HepG2 (cell line): ENCODE measurements around the gene MIF4GD. TPM values are rescaled to one million over a fixed set of nuclear protein-coding genes. Genes with fewer than 3 reads are reported as not detected.

ENCODE experiments used
- EEA1 ChIP-seq: sonication (generic); formaldehyde crosslinking; IDR thresholded peaks from 2 replicates; pipeline ENCODE4 v1.5.1; 2020; ENCODE audit warnings: mild to moderate bottlenecking, missing genetic modification reagents, borderline replicate concordance
- FLYWCH1 ChIP-seq: sonication (generic); formaldehyde crosslinking; IDR thresholded peaks from 2 replicates; pipeline ENCODE4 v1.8.1; 2023; ENCODE audit warnings: mild to moderate bottlenecking, missing genetic modification reagents
- GZF1 ChIP-seq: sonication (generic); formaldehyde crosslinking; IDR thresholded peaks from 2 replicates; pipeline ENCODE4 v1.5.1; 2020; ENCODE audit warnings: mild to moderate bottlenecking, missing genetic modification reagents
- KDM5A ChIP-seq: fragments of 200-600 bp; sonication (generic); IDR thresholded peaks from 2 replicates; pipeline ENCODE4 v1.7.0; 2018; ENCODE audit warnings: antibody characterized with exemption, mild to moderate bottlenecking, low read length, borderline replicate concordance
- KDM6A ChIP-seq: IDR thresholded peaks from 2 replicates; pipeline ENCODE4 v1.6.1; 2016; ENCODE audit warnings: low read depth
- KLF13 ChIP-seq: sonication (generic); formaldehyde crosslinking; IDR thresholded peaks from 2 replicates; pipeline ENCODE4 v1.4.0; 2020; ENCODE audit warnings: mild to moderate bottlenecking, missing genetic modification reagents
- KLF9 ChIP-seq: IDR thresholded peaks from 2 replicates; pipeline ENCODE4 v1.6.1; 2016; ENCODE audit warnings: low read depth
- MEF2D ChIP-seq: sonication (generic); formaldehyde crosslinking; IDR thresholded peaks from 2 replicates; pipeline ENCODE4 v1.5.1; 2020; ENCODE audit warnings: mild to moderate bottlenecking, missing genetic modification reagents
- MTF1 ChIP-seq: sonication (generic); formaldehyde crosslinking; IDR thresholded peaks from 2 replicates; pipeline ENCODE4 v1.5.0; 2020; ENCODE audit warnings: missing genetic modification reagents
- SNAI1 ChIP-seq: sonication (generic); formaldehyde crosslinking; IDR thresholded peaks from 2 replicates; pipeline ENCODE4 v1.5.0; 2020; ENCODE audit warnings: mild to moderate bottlenecking, missing genetic modification reagents, borderline replicate concordance
- TP53 ChIP-seq: sonication (generic); formaldehyde crosslinking; conservative IDR thresholded peaks from 2 replicates; pipeline ENCODE4 v1.4.0; 2020; ENCODE audit warnings: missing genetic modification reagents
- TSC22D2 ChIP-seq: sonication (generic); formaldehyde crosslinking; IDR thresholded peaks from 2 replicates; pipeline ENCODE4 v1.5.1; 2020; ENCODE audit warnings: missing genetic modification reagents, mild to moderate bottlenecking, borderline replicate concordance
- ZFY ChIP-seq: sonication (generic); formaldehyde crosslinking; IDR thresholded peaks from 2 replicates; pipeline ENCODE4 v1.4.0; 2020; ENCODE audit warnings: missing genetic modification reagents
- ZNF121 ChIP-seq: sonication (generic); formaldehyde crosslinking; IDR thresholded peaks from 2 replicates; pipeline ENCODE4 v1.5.0; 2020; ENCODE audit warnings: mild to moderate bottlenecking, missing genetic modification reagents
- ZNF264 ChIP-seq: sonication (generic); formaldehyde crosslinking; IDR thresholded peaks from 2 replicates; pipeline ENCODE4 v1.4.0; 2020; ENCODE audit warnings: missing genetic modification reagents
- ZNF3 ChIP-seq: IDR thresholded peaks from 2 replicates; pipeline ENCODE4 v1.7.0; 2017; ENCODE audit warnings: inconsistent platforms
- ZNF337 ChIP-seq: sonication (generic); formaldehyde crosslinking; IDR thresholded peaks from 2 replicates; pipeline ENCODE4 v1.5.1; 2020; ENCODE audit warnings: missing genetic modification reagents, low read depth, mild to moderate bottlenecking, borderline replicate concordance
- ZNF33A ChIP-seq: sonication (generic); formaldehyde crosslinking; IDR thresholded peaks from 2 replicates; pipeline ENCODE4 v1.5.1; 2020; ENCODE audit warnings: missing genetic modification reagents, mild to moderate bottlenecking, moderate library complexity, borderline replicate concordance
- ZNF367 ChIP-seq: sonication (generic); formaldehyde crosslinking; IDR thresholded peaks from 2 replicates; pipeline ENCODE4 v1.4.0; 2020; ENCODE audit warnings: missing genetic modification reagents, borderline replicate concordance
- ZNF670 ChIP-seq: sonication (generic); formaldehyde crosslinking; IDR thresholded peaks from 2 replicates; pipeline ENCODE4 v1.8.0; 2022; ENCODE audit warnings: mild to moderate bottlenecking, missing genetic modification reagents, borderline replicate concordance
- ZNF766 ChIP-seq: sonication (generic); formaldehyde crosslinking; IDR thresholded peaks from 2 replicates; pipeline ENCODE4 v1.5.0; 2020; ENCODE audit warnings: missing genetic modification reagents, borderline replicate concordance
- ZNF772 ChIP-seq: sonication (generic); formaldehyde crosslinking; IDR thresholded peaks from 2 replicates; pipeline ENCODE4 v1.5.0; 2020; ENCODE audit warnings: mild to moderate bottlenecking, missing genetic modification reagents
- polyA plus RNA-seq, 8 experiments: library from polyadenylated mRNA; depleted of rRNA in 3 of 8; stranded (reverse) in 7 of 8; unstranded in 1 of 8; fragments of >200 nt; fragmentation: Illumina TruSeq in 4 of 8; extraction: Trizol in 4 of 8; gene quantifications; 2 replicates each; pipeline versions ENCODE4 v1.2.1 to v1.2.3, GENCODE V29; 2011 to 2016; ENCODE audit warnings: low read depth in 4 of 8, missing spikeins in 1 of 8, mixed read lengths in 1 of 8; ENCODE audit not compliant: insufficient read depth in 1 of 8
- total RNA-seq, 5 experiments: library from RNA; depleted of rRNA; stranded (reverse); fragments of >200 nt; fragmentation: Illumina TruSeq; extraction: Trizol; gene quantifications; 2 replicates each; pipeline ENCODE4 v1.2.3, GENCODE V29; 2016; ENCODE audit warnings: low read depth in 1 of 5
- TF ChIP-seq, protein P1 (sequence below): sonication (generic); formaldehyde crosslinking; IDR thresholded peaks from 2 replicates; pipeline ENCODE4 v1.8.0; 2022; ENCODE audit warnings: mild to moderate bottlenecking, missing genetic modification reagents, moderate library complexity
- TF ChIP-seq, protein P2 (sequence below): sonication (generic); formaldehyde crosslinking; IDR thresholded peaks from 2 replicates; pipeline ENCODE4 v1.4.0; 2020; ENCODE audit warnings: mild to moderate bottlenecking, missing genetic modification reagents
- TF ChIP-seq, protein P3 (sequence below): IDR thresholded peaks from 2 replicates; pipeline ENCODE4 v1.6.1; 2018; ENCODE audit warnings: missing genetic modification reagents, mild to moderate bottlenecking, missing compliant biosample characterization
- TF ChIP-seq, protein P4 (sequence below): sonication (generic); formaldehyde crosslinking; IDR thresholded peaks from 2 replicates; pipeline ENCODE4 v1.5.0; 2020; ENCODE audit warnings: mild to moderate bottlenecking, missing genetic modification reagents

Gene MIF4GD
- total and polyA plus RNA-seq, 2 of the 13 experiments (the other 11 are each of a cell fraction or from before 2014, with no cell fraction given), result 14.0 to 28.0 TPM

DNA sequence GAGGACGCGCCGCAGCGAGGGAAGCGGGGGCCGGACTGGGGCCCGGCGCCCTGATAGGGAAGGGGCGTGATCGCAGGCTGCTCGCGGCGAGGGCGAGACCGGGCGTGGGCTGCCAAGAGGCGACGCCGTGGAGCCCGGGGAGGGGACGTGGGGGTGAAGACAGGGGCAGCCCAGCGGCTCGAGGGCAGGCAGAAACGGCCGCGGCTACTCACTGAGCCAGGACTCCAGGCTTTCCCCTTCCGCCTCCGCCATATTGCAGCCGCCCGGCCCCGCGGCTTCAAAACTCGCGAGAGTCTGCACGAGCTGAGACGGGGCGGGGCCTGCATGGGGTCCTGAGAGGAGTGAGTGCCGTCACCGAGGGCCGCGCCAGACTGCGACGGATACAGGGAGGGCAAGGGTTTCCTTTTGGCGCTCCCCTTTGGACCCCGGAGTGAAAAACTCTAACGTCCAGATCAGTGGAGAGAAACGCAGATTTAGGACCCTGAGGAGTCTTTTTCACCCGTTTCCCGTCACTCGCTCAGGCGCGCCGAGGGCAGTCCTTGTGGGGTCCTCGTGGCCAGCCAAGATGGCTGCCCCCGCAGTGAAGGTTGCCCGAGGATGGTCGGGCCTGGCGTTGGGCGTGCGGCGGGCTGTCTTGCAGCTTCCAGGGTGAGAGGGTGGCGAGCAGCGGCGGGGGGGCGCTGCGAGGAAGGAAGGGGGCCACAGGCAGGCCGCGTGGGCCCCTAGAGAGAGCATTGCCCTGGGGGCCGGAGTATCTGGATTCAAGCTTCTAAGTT, 9.5 kb downstream of the MIF4GD start, which contains the start of the genes GGA3 and MRPS7 (continued):
- TF ChIP-seq ZNF766 (CRISPR knock-in tag) (no peak; the same call in 1 of the 2 replicates), TP53 (CRISPR knock-in tag) (no peak; the same call in 1 of the 2 replicates), EEA1 (CRISPR knock-in tag) (no peak), ZNF367 (0 out of 2 replicates have a peak, but pooled peaks have one; percentile 20), KDM6A (CRISPR knock-in tag) (no peak), MTF1 (CRISPR knock-in tag) (no peak), KLF13 (CRISPR knock-in tag) (no peak; the same call in 1 of the 2 replicates), ZNF3 (CRISPR knock-in tag) (peak; percentile 40; the same call in 1 of the 2 replicates), SNAI1 (peak; percentile 88), FLYWCH1 (CRISPR knock-in tag) (no peak), KDM5A (peak; percentile 99), GZF1 (CRISPR knock-in tag) (no peak), ZNF121 (CRISPR knock-in tag) (no peak), ZNF264 (CRISPR knock-in tag) (no peak), ZNF337 (peak; percentile 9; the same call in 1 of the 2 replicates), ZNF670 (CRISPR knock-in tag) (peak; percentile 95), ZNF33A (CRISPR knock-in tag) (no peak), MEF2D (CRISPR knock-in tag) (peak; percentile 73; the same call in 1 of the 2 replicates), ZNF772 (CRISPR knock-in tag) (peak; percentile 97; the same call in 1 of the 2 replicates), TSC22D2 (CRISPR knock-in tag) (peak; percentile 38; the same call in 1 of the 2 replicates), ZFY (CRISPR knock-in tag) (peak; percentile 91), KLF9 (CRISPR knock-in tag) (peak; percentile 36; the same call in 1 of the 2 replicates)
- TF ChIP-seq, protein P1, sequence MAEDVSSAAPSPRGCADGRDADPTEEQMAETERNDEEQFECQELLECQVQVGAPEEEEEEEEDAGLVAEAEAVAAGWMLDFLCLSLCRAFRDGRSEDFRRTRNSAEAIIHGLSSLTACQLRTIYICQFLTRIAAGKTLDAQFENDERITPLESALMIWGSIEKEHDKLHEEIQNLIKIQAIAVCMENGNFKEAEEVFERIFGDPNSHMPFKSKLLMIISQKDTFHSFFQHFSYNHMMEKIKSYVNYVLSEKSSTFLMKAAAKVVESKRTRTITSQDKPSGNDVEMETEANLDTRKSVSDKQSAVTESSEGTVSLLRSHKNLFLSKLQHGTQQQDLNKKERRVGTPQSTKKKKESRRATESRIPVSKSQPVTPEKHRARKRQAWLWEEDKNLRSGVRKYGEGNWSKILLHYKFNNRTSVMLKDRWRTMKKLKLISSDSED (CRISPR knock-in tag), result peak; percentile 27; the same call in 1 of the 2 replicates
- TF ChIP-seq, protein P2, sequence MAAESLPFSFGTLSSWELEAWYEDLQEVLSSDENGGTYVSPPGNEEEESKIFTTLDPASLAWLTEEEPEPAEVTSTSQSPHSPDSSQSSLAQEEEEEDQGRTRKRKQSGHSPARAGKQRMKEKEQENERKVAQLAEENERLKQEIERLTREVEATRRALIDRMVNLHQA (CRISPR knock-in tag), result no peak
- TF ChIP-seq, protein P3, sequence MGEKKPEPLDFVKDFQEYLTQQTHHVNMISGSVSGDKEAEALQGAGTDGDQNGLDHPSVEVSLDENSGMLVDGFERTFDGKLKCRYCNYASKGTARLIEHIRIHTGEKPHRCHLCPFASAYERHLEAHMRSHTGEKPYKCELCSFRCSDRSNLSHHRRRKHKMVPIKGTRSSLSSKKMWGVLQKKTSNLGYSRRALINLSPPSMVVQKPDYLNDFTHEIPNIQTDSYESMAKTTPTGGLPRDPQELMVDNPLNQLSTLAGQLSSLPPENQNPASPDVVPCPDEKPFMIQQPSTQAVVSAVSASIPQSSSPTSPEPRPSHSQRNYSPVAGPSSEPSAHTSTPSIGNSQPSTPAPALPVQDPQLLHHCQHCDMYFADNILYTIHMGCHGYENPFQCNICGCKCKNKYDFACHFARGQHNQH, result peak; percentile 57; the same call in 1 of the 2 replicates
- TF ChIP-seq, protein P4, sequence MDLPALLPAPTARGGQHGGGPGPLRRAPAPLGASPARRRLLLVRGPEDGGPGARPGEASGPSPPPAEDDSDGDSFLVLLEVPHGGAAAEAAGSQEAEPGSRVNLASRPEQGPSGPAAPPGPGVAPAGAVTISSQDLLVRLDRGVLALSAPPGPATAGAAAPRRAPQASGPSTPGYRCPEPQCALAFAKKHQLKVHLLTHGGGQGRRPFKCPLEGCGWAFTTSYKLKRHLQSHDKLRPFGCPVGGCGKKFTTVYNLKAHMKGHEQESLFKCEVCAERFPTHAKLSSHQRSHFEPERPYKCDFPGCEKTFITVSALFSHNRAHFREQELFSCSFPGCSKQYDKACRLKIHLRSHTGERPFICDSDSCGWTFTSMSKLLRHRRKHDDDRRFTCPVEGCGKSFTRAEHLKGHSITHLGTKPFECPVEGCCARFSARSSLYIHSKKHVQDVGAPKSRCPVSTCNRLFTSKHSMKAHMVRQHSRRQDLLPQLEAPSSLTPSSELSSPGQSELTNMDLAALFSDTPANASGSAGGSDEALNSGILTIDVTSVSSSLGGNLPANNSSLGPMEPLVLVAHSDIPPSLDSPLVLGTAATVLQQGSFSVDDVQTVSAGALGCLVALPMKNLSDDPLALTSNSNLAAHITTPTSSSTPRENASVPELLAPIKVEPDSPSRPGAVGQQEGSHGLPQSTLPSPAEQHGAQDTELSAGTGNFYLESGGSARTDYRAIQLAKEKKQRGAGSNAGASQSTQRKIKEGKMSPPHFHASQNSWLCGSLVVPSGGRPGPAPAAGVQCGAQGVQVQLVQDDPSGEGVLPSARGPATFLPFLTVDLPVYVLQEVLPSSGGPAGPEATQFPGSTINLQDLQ, result 0 out of 2 replicates have a peak, but pooled peaks have one; percentile 25
